Measurements from ENCODE around the gene SH3PXD2A.

The SH3PXD2A gene

DNA sequence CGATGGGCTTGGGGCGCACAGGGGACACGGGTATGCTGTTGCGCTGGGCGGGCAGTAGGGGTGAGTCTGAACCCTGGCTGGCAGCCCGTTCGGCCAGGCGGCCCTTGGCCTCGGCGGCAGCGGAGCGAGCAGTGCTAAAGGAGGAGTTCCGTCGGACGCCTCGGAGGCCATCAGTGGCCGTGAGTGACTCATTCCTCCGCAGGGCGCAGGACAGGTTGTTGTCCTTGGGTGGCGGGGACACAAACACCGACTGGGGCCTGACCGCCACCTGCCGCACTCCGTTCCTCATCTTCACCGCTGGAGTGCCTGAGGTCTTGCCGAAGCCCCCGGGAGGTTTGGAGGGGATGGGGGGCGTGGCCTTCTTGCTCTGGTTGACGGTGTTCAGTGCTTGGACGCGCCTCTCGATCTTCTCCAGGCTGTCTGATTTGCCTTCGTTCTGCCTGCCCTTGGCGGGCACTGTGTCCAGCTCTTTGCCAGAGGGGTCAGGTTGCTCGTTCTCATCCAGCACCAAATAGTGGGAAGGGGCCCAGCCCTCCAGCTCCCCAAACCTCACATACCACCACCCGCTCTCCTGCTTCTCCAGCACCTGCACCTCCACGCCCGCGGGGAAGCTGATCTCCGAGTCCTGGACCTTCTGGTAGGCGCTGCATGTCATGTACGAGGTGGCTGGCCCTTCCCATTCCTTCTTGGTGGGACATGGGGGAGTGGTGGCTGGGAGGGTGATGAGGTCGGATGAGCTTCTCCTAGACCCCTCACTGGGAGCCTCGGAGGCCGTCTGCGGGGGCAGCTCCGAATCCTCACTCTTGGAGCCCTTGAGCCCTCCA is 253.1 kb downstream of the SH3PXD2A start:
- in situ Hi-C loops (cut with HindIII; ENCODE audit: low sequenced_read_pairs), result no loop called here

DNA sequence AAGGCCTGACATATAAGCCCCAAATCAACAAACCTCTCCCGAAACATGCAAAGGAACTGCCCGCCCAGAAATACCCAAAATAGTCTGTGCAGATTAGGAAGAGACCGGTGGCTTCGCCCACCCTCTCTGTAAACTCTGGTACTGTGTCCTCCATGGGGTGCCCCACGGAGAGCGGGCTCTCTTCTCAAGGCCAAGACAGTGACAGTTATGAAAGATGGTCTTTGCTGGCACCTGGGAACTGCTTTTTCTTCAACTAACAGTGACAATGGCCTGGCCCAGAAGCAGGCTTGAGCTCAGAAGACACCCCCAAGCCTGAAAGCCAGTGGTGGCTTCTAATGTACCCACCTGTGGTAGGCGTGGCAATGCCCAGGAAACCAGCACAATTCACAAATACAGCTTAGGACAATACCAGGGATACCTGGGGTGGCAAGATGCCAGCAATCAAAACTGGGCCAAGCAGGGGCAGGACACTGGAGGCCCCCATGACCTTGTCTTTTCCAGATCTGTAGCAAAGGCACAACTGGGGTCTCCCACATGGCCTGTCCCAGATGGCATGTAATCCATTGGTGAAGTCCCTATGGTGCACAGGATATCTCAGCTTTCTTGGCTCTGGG is 254.3 kb downstream of the SH3PXD2A start:
- in situ Hi-C loops (cut with HindIII; ENCODE audit: low sequenced_read_pairs), result no loop called here

DNA sequence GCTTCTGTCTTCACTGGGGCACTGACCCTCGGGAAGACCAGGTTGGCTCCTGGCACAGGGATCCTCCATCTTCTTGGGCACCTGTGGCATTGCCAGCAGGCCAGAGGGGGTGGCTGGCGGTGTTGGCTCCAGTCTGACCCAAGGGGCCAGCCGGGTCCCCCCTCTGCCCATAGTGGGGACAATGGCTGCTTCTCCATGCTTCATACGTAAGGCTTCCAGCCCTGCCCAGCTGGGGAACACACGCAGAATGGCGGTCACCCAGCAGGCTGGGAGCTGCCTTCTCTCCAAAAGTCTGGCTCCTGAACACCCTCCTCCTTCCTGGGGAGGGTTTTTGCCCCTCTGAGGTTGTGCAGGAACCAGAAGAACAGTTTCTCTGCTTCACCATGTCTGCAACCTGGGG is 255.1 kb downstream of the SH3PXD2A start:
- in situ Hi-C loops (cut with HindIII; ENCODE audit: low sequenced_read_pairs), result no loop called here

DNA sequence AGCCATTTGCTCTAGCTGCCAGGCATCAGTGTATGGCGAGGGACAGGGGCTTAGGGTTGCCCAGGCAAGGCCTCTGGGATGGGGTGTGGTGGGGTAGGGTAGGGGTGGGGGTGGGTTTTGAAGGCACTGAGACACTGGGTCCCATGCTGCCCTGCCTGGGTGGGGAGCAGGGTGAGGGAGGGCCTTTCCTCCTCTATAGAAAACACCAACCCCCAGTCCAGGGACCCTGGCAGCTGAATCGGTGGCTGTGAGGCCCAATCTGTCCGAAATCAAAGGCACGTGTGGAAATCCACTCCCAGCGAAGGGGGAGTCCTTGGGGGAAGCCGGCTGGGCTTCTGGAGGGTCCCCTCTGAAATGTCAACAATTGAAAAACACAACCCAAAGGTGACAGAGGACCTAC is 255.5 kb downstream of the SH3PXD2A start:
- in situ Hi-C loops (cut with HindIII; ENCODE audit: low sequenced_read_pairs), result no loop called here

DNA sequence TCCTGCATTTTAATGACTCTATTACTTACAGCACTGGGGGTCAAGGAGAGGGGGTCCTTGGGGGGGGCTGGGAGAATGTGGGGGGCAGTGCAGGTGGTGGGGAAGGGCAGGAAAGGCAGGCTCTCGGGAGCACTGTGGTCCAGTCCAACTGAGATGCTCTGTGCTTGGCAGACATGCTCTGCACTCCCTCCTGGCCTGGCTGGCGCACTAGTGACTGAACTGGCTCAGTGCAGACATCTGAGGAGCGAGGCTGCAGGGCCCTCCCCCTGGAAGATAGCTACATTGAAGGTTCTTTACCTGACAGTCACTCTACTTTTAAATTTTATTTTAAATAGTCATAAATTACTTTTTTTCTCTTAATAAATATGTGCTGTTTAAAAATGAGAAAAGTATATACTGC is 256.2 kb downstream of the SH3PXD2A start:
- in situ Hi-C loops (cut with HindIII; ENCODE audit: low sequenced_read_pairs), result no loop called here

DNA sequence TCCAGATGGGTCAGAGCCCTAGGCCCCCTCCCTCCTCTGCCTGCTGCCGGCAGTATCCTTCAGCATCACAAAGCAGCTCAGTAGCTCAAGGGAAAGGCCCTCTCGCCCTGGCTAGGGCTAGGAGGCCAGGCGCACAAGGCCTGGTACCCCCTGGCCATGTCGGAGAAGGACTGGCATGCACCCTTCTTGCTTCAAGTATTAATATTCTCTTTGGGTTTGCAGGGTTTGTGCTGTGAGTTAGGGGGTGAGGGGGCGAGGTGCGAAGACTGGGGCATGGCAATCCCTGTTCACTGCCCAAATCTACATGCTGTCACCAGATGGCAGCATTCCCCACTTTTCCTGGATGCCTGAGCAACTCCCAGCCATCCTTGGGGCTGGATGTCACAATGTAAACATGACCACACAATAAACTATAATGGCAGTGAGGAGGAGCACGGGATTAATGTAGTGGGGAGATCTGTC is 256.7 kb downstream of the SH3PXD2A start:
- in situ Hi-C loops (cut with HindIII; ENCODE audit: low sequenced_read_pairs), result no loop called here

DNA sequence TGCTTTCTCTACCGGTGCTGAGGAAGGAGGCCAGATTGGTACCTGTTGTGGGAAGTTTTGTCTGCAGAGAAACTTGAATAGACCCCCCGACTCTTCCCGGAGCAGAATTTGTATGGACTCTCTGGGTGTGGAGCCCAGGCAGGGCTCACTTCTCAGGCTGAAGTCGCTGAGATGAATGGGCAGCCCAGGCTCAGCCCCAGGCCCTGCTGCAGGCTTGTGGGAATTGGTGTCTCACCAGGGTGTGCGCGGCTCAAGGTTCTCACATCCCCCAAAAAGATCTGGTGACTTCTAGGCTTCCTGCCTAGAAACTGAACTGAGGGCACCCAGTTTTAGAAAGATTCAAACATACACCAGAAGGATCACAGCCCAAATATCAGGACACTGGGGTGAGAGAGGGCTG is 258.4 kb downstream of the SH3PXD2A start:
- in situ Hi-C loops (cut with HindIII; ENCODE audit: low sequenced_read_pairs), result no loop called here

DNA sequence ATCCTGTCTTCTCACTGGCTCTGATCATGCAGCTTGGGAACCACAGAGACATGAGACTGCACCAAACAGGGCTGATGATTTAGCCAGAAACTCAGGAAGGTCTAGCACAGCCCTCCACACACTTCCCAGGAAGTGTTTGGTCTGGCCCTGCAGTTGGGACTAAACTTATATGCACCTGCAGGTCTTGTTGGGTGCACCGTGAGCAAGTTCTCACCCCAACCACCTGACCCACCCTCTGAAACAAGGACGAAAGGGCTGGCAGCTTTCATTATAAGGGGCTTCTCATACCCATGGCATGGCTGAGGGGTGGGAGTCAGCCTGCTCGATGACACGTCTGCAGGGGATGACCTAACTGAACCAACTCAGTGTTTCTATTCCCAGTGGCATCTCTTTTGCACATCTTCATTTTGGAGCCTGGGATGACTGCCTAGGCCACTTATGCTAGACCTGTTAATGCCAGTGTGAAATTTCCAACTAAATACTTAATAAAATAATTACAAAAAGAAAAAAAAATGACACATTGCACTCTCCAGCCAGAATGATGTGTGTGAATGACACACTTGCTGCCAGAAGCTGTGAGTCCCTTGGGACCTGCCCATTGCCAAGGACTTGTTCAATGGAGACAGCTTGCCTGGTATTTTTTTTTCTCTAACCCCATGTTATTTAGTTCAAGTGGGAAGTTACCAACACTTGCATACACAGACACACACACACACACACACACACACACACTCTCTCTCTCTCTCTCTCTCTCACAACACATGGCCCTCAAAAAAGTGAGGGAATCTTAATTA is 259.2 kb downstream of the SH3PXD2A start:
- in situ Hi-C loops (cut with HindIII; ENCODE audit: low sequenced_read_pairs), result no loop called here

DNA sequence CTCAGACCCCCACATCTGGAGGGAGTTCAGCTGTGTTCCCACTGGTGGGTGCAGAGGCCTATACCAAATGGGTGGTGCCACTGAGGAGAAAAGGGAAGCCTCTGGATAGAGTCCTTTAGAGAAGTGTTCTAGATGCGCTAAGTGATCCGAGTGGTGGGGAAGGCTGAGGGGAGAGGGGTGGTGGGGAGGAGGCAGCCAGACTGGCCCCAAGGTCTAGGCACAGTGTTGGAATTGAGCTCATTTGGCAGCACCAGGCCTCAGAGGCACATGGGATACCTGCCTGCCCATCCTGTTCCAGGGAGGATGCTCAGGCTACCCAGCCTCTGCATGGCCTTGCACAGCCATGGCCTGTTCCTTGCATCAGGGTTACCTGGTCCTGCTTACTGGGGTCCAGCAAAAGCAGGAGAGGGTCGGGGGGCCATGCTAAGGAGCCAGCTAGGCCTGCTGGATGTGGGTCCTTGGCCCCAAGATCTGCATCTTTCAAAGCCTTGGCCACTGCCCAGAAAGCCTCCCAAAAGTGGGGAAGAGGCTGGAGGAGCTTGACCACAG is 262.3 kb downstream of the SH3PXD2A start:
- in situ Hi-C loops (cut with HindIII; ENCODE audit: low sequenced_read_pairs), result no loop called here

DNA sequence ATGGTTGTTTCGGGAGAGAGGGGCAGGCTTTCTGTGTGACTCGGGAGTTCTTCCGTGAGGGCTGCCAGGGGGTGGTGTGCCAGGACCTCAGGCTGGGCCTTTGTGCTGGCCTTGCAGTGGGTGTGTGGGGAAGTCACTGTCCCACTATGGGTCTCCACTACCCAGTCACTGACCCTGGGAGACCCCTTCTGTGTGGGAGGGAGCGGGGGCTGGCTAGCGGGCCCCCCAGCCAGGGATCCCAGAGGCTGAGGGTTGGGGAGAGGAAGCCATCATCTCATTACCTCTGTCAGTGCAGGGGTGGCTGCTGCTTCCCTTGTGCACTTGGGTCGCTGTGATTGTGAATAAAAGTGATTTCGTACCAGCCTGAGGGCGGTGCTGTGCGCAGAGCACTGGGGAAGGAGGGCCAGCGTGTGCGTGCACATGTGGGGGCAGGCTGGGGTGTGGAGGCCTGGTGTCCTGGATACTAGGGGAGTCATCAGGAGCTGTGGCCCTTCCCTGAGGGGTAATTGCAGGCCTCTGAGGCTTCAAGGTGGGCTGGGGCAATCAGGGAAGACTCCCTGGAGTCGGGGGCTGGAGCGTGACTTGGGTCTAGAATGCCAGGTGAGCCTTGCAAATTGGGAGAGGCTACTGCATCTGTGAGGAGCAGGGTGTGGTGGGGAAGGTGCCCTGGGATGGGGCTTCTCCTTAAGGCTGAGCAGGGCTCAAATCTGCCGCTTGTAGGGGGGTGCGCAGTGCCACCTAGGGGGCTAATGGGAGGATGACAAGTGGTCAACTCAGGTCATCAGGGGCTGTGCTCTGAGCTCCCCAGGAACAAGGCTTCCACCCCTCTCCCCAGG is 263.0 kb downstream of the SH3PXD2A start:
- in situ Hi-C loops (cut with HindIII; ENCODE audit: low sequenced_read_pairs), result no loop called here

DNA sequence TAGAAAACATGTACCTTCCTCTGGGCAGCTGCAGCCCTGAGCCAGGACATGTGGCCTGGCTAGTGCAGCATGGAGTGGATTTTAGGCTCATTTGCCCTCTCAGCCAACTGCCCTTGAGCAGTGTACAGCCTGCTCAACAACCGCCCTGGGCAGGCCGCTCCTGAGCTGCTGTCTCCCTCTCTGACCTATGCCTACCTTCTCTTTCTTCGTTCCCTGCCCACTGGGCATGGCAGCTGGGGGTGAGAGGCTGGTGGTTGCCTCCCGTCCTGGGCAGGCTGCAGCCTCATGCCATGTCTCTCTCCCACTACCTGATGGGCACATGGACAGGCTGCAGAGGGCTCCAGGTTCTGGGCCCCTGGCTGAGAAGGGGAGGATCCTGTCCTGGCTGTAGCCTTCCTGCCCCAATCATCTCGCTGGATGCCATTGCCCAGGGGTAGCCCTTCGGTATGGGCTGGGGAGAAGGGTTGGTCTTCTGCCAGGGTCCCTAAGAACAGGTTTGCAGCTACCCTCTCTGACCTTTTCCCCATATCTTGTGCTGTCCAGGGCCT is 264.6 kb downstream of the SH3PXD2A start:
- in situ Hi-C loops (cut with HindIII; ENCODE audit: low sequenced_read_pairs), result no loop called here

DNA sequence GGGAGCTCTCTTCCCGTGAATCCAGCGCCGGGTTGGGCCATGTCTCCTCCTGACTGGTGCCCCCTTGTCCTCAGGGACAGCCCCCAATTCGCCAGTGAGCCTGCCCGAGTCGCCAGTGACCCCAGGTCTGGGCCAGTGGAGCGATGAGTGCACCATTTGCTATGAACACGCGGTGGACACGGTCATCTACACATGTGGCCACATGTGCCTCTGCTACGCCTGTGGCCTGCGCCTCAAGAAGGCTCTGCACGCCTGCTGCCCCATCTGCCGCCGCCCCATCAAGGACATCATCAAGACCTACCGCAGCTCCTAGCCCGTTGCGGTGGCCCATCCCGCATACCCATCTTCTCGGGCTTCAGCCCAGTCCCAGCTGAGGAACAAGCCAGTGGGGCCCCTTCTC is 265.3 kb downstream of the SH3PXD2A start:
- in situ Hi-C loops (cut with HindIII; ENCODE audit: low sequenced_read_pairs), result no loop called here

DNA sequence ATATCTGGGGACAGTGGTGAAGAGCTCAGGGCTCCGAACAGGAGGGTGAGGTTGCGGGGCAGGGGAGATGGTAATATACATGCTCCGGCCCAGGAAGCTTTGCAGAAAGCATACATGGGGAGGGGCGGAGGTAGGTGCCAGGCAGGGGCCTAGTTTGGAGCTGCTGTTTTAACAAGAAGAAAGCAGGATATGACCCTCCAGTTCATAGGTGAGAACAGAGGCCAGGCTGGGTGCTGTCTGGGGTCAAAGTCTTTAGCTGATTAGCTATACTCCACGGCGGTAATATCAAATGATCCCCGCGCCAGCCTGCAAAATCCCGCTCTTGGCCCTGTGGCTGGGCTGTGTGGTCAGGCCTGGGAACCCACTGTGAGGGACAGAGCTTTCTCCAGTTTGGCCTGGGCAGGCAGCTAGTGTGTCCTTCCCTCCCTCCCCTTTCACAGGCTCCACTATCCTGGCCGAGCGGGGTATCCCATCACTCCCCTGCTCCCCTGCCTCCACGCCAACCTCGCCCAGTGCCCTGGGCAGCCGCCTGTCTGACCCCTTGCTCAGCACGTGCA is 266.2 kb downstream of the SH3PXD2A start:
- in situ Hi-C loops (cut with HindIII; ENCODE audit: low sequenced_read_pairs), result no loop called here

DNA sequence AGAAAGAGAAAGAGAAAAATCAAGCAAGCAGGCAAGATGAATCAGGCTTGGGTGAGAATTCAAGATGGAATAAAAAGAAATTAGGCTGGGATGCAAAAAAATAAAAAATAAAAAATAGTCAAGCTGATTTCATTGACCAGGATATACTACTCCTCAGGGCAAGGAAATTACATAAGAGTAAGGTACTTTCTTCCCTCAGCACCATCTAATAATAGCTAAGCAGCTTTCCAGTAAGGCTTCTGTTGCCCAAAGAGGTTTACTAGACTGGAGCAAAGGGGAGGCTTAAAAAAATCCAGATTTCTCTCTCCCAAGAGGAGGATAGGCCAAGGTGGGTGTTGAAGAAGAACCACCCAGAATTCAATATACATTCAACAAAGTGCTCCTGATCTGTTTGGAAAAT is 268.3 kb downstream of the SH3PXD2A start:
- in situ Hi-C loops (cut with HindIII; ENCODE audit: low sequenced_read_pairs), result no loop called here

DNA sequence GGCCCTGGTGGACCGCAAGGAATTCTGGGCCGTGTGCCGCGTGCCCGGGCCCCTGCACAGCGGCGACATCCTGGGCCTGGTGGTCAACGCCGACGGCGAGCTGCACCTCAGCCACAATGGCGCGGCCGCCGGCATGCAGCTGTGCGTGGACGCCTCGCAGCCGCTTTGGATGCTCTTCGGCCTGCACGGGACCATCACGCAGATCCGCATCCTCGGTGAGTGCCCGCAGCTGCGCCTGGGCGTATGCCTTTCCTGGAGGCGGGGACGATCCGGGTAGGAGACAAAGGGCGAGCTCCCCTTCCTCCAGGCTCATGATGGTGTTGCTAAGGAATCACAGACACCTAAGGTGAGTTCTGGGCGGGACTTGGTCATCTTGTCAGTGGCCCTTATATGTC is 270.4 kb downstream of the SH3PXD2A start:
- in situ Hi-C loops (cut with HindIII; ENCODE audit: low sequenced_read_pairs), result no loop called here

DNA sequence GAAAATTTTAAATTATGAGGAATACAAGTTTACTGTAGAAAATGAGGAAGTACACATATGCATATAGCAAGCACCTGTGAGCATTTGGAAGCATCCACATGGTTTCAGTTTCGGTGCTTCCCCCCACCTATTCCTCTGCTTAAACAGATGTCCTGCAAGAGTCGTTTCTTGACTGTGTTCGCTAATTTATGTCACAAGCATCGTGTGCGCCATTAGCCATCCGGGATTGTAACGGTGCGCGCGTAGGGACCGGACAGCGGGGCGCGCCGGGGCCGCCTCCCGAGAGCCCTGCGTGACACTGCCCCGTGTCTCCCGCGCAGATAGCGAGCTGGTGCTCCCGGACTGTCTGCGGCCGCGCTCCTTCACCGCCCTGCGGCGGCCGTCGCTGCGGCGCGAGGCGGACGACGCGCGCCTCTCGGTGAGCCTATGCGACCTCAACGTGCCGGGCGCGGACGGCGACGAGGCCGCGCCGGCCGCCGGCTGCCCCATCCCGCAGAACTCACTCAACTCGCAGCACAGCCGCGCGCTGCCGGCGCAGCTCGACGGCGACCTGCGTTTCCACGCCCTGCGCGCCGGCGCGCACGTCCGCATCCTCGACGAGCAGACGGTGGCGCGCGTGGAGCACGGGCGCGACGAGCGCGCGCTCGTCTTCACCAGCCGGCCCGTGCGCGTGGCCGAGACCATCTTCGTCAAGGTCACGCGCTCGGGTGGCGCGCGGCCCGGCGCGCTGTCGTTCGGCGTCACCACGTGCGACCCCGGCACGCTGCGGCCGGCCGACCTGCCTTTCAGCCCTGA is 271.0 kb downstream of the SH3PXD2A start:
- in situ Hi-C loops (cut with HindIII; ENCODE audit: low sequenced_read_pairs), result no loop called here

DNA sequence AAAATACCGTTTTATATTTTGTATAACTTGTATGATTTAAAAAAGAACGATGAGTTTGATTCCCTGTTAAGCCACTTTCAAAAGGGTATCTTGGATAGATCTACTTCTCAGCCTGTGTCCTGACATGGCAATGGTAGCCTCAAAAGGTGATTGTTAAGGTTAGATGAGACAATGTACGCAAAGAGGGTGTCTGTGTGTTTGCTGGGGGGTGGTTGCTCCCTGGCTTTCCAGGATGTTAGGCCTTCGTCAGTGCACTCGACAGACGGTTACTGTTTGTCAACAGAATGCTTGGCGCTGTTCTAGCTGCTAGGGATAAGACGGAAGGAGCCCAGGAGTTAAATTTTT is 271.5 kb downstream of the SH3PXD2A start:
- in situ Hi-C loops (cut with HindIII; ENCODE audit: low sequenced_read_pairs), result no loop called here

DNA sequence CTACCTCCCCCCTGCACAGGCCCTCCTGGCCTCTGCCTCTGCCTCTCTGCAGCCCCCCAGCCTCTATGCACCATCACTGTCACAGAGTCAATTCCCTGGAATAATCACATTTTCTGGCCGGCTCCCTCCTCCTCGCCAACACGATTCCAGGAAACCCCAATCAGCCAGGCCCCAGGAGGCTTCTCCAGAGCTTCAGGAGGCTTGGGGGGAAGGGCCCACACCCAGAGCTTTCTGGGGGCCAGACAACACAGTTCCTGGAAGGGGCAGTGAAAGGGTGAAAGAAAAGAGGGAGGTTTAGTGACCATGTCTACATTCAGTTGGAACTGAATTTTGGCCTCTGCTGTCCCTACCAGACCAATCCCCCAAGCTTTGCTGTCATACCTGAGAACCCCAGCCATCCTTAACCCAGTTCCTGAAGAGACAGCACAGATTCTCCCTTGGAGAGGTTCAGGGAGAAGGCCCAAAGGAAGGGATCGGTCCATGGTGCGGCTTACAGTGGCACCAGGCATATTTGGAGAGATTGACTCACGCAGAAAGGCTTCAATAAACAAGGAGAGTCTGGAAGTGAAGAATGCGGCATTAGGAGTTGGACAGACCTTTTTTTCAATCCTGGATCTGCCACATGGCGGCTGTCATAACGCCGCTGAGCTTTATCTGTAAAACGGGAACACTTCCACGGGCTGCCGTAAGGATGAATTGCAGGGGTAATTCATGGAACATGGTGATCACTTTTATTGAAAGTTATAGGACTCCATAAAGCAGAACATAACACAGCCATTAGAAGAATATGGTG is 272.8 kb downstream of the SH3PXD2A start:
- in situ Hi-C loops (cut with HindIII; ENCODE audit: low sequenced_read_pairs), result no loop called here
